Femur (tissue), 1 donor: ENCODE measurements around the gene MOK.

Source experiments
- DNase-seq: peaks from one replicate; pipeline ENCODE4 v3.0.0-alpha.2; 2017

MOK gene

GRCh38 chr14:102220031-102220430 is 84.9 kb downstream of the MOK start:
- no peak for DNase-seq

GRCh38 chr14:102219316-102219715 is 85.6 kb downstream of the MOK start:
- no peak for DNase-seq

GRCh38 chr14:102218688-102219087 is 86.3 kb downstream of the MOK start:
- no peak for DNase-seq

- DNase-seq, result no peak
These were observed 87.0 kb downstream of the MOK start for GRCh38 chr14:102217987-102218421.

GRCh38 chr14:102217399-102217798 is 87.6 kb downstream of the MOK start:
- no peak for DNase-seq

- no peak for DNase-seq
These were observed 89.3 kb downstream of the MOK start for GRCh38 chr14:102215576-102216250.

GRCh38 chr14:102215071-102215470 is 89.9 kb downstream of the MOK start:
- DNase-seq, result peak; percentile 48

GRCh38 chr14:102213984-102214658 is 90.8 kb downstream of the MOK start:
- DNase-seq, result no peak

GRCh38 chr14:102213470-102213869 is 91.5 kb downstream of the MOK start:
- no peak for DNase-seq

- DNase-seq, result no peak
These were observed 92.1 kb downstream of the MOK start for GRCh38 chr14:102212845-102213244.

GRCh38 chr14:102212356-102212755 is 92.6 kb downstream of the MOK start:
- no peak for DNase-seq

GRCh38 chr14:102211240-102211639 is 93.7 kb downstream of the MOK start:
- DNase-seq, result no peak

- no peak for DNase-seq
These were observed 94.4 kb downstream of the MOK start for GRCh38 chr14:102210421-102211042.

- no peak for DNase-seq
These were observed 95.6 kb downstream of the MOK start for GRCh38 chr14:102209224-102209966.

- no peak for DNase-seq
These were observed 96.2 kb downstream of the MOK start for GRCh38 chr14:102208741-102209140.

GRCh38 chr14:102207831-102208365 is 97.1 kb downstream of the MOK start:
- DNase-seq, result no peak

- DNase-seq, result no peak
These were observed 98.0 kb downstream of the MOK start for GRCh38 chr14:102206918-102207317.

- no peak for DNase-seq
These were observed 99.4 kb downstream of the MOK start for GRCh38 chr14:102205560-102205959.

GRCh38 chr14:102203382-102203781 is 101.6 kb downstream of the MOK start:
- DNase-seq, result no peak

- no peak for DNase-seq
These were observed 102.0 kb downstream of the MOK start for GRCh38 chr14:102202944-102203343.

- DNase-seq, result no peak
These were observed 103.2 kb downstream of the MOK start for GRCh38 chr14:102201776-102202175.

GRCh38 chr14:102201353-102201738 is 103.6 kb downstream of the MOK start:
- DNase-seq, result no peak

GRCh38 chr14:102200690-102201352 is 104.1 kb downstream of the MOK start:
- DNase-seq, result no peak
